GM19023 (cell line): Measurements from ENCODE around the gene ADRB1.
A peak's percentile ranks its signal among the peaks of the same experiment; 100 is the strongest.

Source experiments
- ATAC-seq: cut with Tn5 transposase; IDR thresholded peaks from one replicate; pipeline ENCODE4 v1.9.1; 2021; ENCODE audit warnings: mild to moderate bottlenecking, moderate library complexity; ENCODE audit not compliant: unreplicated experiment

ADRB1 gene

DNA sequence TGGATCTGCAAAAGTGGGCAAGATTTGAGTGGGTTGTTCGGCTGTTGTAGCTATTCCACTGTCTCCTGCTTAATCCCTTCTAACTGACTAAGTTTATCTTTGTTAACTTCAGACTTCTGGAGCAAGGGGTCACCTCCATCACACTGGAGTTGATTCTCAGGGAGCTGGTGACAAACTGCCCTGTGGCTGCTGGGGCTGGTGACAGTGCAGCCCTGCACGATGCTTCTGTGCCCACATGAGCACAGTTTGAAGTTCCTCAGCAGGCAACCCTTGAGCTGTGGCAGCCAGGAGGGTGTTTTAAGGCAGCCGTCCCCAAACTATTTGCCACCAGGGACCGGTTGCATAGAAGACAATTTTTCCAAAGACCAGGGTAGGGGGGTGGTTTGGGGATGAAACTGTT, 40.5 kb downstream of the ADRB1 start:
- ATAC-seq, result no peak

- no peak for ATAC-seq
Observed at GRCh38 chr10:114087255-114087654, 43.6 kb downstream of the ADRB1 start.

DNA sequence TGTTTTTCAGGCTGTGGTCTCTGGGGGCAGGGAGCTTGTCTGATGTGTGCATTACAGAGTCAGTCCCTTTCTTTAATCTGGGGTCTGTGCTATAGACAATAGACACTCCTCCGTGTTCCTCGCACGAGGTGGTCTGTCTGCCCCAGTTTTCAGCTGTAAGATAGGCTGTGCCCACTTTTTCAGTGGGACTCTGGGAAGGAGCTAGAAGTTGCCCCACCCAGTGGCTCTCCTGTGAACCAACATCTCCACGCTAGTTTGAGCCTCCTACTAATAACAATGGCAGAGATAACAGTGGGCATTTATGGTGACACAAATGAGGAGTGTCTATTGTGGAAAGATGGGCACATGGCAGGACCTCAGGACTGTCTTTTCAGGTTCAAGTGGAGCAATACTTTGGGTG, 44.0 kb downstream of the ADRB1 start:
- ATAC-seq, result no peak

DNA sequence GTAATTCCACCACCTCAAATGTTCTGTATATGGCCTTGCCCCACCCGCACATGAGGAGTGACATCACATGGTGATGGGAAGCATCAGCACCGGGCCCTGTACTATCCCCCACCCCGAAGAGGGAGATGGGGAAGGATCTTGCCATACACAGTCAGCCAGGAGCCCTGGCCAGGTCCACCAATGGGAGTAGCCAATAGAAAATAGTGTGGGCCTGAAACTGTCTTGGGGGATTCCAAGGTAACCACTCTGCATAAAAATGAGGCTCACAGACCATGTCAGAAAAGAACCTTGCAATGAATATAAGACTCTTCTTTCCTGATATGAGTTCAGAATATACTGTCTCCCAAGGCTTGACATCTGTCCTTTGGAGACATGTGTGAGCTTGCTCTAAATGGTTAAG, 51.1 kb downstream of the ADRB1 start:
- peak; percentile 51 for ATAC-seq

- ATAC-seq, result peak; percentile 37
Observed at GRCh38 chr10:114095559-114096337, 52.1 kb downstream of the ADRB1 start.
